PC-9 (cell line): ENCODE measurements around the gene PARP15. TPM values are rescaled to one million over a fixed set of nuclear protein-coding genes. Genes with fewer than 3 reads are reported as not detected.

Source experiments
- BruUV-seq: library from RNA; stranded (reverse); fragments of 400-500 nt; replicated peaks from 2 replicates; lab custom pipeline; 2021; lab: Mats Ljungman, UMichigan
- CTCF ChIA-PET: fragments of 300-600 bp; sonication (Branson Sonifier 250); formaldehyde crosslinking; loops from one replicate; lab custom pipeline; 2022; ENCODE audit warnings: antibody characterized with exemption; lab: Charles Lee
- POLR2A ChIA-PET: fragments of 300-600 bp; sonication (Branson Sonifier 250); formaldehyde crosslinking; loops from one replicate; lab custom pipeline; 2022; ENCODE audit warnings: antibody characterized with exemption; ENCODE audit not compliant: unreplicated experiment; lab: Charles Lee
- DNase-seq, 2 experiments: peaks; one replicate each; pipeline versions ENCODE4 v3.0.0 to v3.0.0-alpha.2; 2015 to 2022; ENCODE audit warnings: mixed read lengths in 1 of 2
- H2AFZ ChIP-seq: fragments of 200-600 bp; sonication (generic); 2 replicates; pipeline ENCODE4 v1.8.1; 2017; ENCODE audit warnings: antibody characterized with exemption
- H3F3A ChIP-seq: fragments of 200-600 bp; sonication (generic); 2 replicates; pipeline ENCODE4 v1.8.1; 2017; ENCODE audit warnings: antibody characterized with exemption, mild to moderate bottlenecking, low read depth; ENCODE audit not compliant: insufficient read depth
- H3K27ac ChIP-seq: fragments of 200-600 bp; sonication (generic); 2 replicates; pipeline ENCODE4 v1.6.1; 2016; ENCODE audit warnings: mixed run types
- H3K27me3 ChIP-seq: fragments of 200-600 bp; sonication (generic); 2 replicates; pipeline ENCODE4 v1.6.1; 2016; ENCODE audit warnings: low read depth, mixed run types; ENCODE audit not compliant: insufficient read depth
- H3K36me3 ChIP-seq: fragments of 200-600 bp; sonication (generic); 2 replicates; pipeline ENCODE4 v1.6.1; 2016; ENCODE audit warnings: low read depth, mixed run types
- H3K4me1 ChIP-seq: fragments of 200-600 bp; sonication (generic); replicated peaks from 2 replicates; pipeline ENCODE4 v1.6.1; 2016; ENCODE audit warnings: mixed run types; ENCODE audit not compliant: insufficient read depth
- H3K4me2 ChIP-seq: fragments of 200-600 bp; sonication (generic); 2 replicates; pipeline ENCODE4 v1.6.1; 2017; ENCODE audit warnings: mixed run types
- H3K4me3 ChIP-seq: fragments of 200-600 bp; sonication (generic); 2 replicates; pipeline ENCODE4 v1.6.1; 2016; ENCODE audit warnings: mixed run types
- H3K79me2 ChIP-seq: fragments of 200-600 bp; sonication (generic); 2 replicates; pipeline ENCODE4 v1.6.1; 2017; ENCODE audit warnings: low read depth, mixed run types
- H3K9me2 ChIP-seq: fragments of 200-600 bp; sonication (generic); 2 replicates; pipeline ENCODE4 v1.8.1; 2017; ENCODE audit warnings: mild to moderate bottlenecking; ENCODE audit not compliant: insufficient read depth
- H3K9me3 ChIP-seq: fragments of 200-600 bp; sonication (generic); 2 replicates; pipeline ENCODE4 v1.8.1; 2016; ENCODE audit warnings: low read depth; ENCODE audit not compliant: insufficient read depth
- H4K20me1 ChIP-seq: fragments of 200-600 bp; sonication (generic); 2 replicates; pipeline ENCODE4 v1.8.1; 2017; ENCODE audit not compliant: insufficient read depth
- CTCF ChIP-seq: fragments of 200-600 bp; sonication (generic); conservative IDR thresholded peaks from 2 replicates; pipeline ENCODE4 v1.6.1; 2017; ENCODE audit warnings: mixed run types, antibody characterized with exemption, mild to moderate bottlenecking, moderate library complexity
- EZH2 ChIP-seq: fragments of 200-600 bp; sonication (generic); IDR thresholded peaks from 2 replicates; pipeline ENCODE4 v1.8.0; 2017; ENCODE audit warnings: antibody characterized with exemption, low read depth
- intact Hi-C: fragments of 100-400 bp; cut with micrococcal nuclease; formaldehyde crosslinking; loops from one replicate; pipeline ENCODE4 v1.10.0; 2022; ENCODE audit not compliant: unreplicated experiment
- total RNA-seq: library from RNA; stranded (reverse); gene quantifications from 2 replicates; pipeline ENCODE4 v1.2.3, GENCODE V29; 2021

The PARP15 gene
- total RNA-seq, 1 experiment from 2014 or later, result 0.07 TPM

- ChIA-PET POLR2A (no interaction called here), CTCF (no interaction called here)
- no peak overlapping the region for H3K4me2 ChIP-seq
- H3K9me3 ChIP-seq, result no peaks in the 10 kb centered on the region
- no peaks in the 10 kb centered on the region; the same call in 1 of the 2 replicates for H3K9me2 ChIP-seq
- no peaks in the 10 kb centered on the region; the same call in 1 of the 2 replicates for H3F3A ChIP-seq
- H2AFZ ChIP-seq, result no peak overlapping the region
- intact Hi-C loops, result no loop called here
- no peak for DNase-seq
- no peaks in the 10 kb centered on the region for H4K20me1 ChIP-seq
- H3K79me2 ChIP-seq, result no peaks in the 10 kb centered on the region
- H3K36me3 ChIP-seq, result no peaks in the 10 kb centered on the region
- H3K4me3 ChIP-seq, result no peak overlapping the region
- H3K27ac ChIP-seq, result no peak overlapping the region
- TF ChIP-seq CTCF, result no peak
- no peak for TF ChIP-seq EZH2
- peaks cover 7% of the 10 kb centered on the region; the same call in 1 of the 2 replicates for H3K4me1 ChIP-seq
- no peaks in the 10 kb centered on the region for H3K27me3 ChIP-seq
- no TSS peak for BruUV-seq
These were observed 35.2 kb downstream of the PARP15 start for GRCh38 chr3:122612696-122613095.

DNA sequence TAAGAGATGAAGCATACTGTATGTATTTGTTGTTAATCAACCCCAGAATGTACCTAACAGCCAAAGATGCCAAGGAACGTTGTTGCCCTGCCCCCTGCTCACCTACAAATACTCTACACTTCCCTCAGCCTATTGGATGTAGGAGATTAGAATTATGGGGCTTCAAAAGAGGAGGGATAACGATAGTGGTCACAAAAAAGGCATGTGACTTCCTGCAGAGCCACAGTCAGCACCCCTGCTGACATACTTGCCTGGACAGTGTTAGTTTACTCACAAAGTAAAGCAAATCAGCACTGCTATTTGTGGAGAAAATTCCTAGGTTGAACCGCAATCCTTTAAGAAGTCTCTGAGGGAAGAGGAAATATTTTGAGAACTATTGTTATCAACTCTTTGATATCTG lies 37.9 kb downstream of the PARP15 start:
- Histone ChIP-seq H3K36me3 (no peaks in the 10 kb centered on the region), H3K4me2 (no peak overlapping the region), H3K4me1 (no peaks in the 10 kb centered on the region), H3K79me2 (no peaks in the 10 kb centered on the region), H3K27ac (no peak overlapping the region), H2AFZ (peak overlapping the region; percentile 64), H4K20me1 (no peaks in the 10 kb centered on the region), H3K9me2 (no peaks in the 10 kb centered on the region; the same call in 1 of the 2 replicates), H3K9me3 (no peaks in the 10 kb centered on the region), H3F3A (no peaks in the 10 kb centered on the region; the same call in 1 of the 2 replicates), H3K27me3 (no peaks in the 10 kb centered on the region), H3K4me3 (no peak overlapping the region)
- intact Hi-C loops, result no loop called here
- no TSS peak for BruUV-seq
- no peak for DNase-seq
- POLR2A ChIA-PET, result no interaction called here
- no peak for TF ChIP-seq EZH2
- TF ChIP-seq CTCF, result no peak
- CTCF ChIA-PET, result no interaction called here

DNA sequence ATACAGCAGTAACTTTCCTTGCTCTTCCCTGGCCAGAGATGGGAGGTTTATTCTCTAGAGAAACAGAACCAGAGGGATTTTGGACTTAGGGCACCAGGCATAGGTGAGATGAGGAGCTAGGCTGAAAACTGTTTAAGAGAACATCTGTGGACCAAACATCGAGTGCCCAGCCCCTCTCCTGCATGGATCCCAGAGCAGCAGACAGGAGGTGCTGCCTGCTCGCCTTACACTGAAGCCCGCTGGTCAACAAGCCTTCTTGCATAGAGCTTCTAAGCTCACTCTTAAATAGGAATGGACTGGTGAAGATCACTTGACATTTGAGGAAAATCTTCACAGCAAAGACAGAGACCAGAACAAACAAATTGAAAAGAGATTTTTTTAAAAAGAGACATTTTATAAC lies 41.2 kb downstream of the PARP15 start:
- Histone ChIP-seq H3F3A (no peaks in the 10 kb centered on the region), H4K20me1 (no peaks in the 10 kb centered on the region), H3K4me3 (no peak overlapping the region), H3K27me3 (no peaks in the 10 kb centered on the region), H3K9me2 (no peaks in the 10 kb centered on the region), H3K4me1 (no peaks in the 10 kb centered on the region), H3K27ac (no peak overlapping the region), H3K36me3 (no peaks in the 10 kb centered on the region), H3K79me2 (no peaks in the 10 kb centered on the region), H3K4me2 (no peak overlapping the region), H2AFZ (no peak overlapping the region; the same call in 1 of the 2 replicates), H3K9me3 (no peaks in the 10 kb centered on the region)
- intact Hi-C loops, result no loop called here
- TF ChIP-seq CTCF, result no peak
- no peak for TF ChIP-seq EZH2
- BruUV-seq, result no TSS peak
- DNase-seq, result no peak
- ChIA-PET CTCF (no interaction called here), POLR2A (no interaction called here)
